ENCODE results near the gene GUCY2D.

DNA sequence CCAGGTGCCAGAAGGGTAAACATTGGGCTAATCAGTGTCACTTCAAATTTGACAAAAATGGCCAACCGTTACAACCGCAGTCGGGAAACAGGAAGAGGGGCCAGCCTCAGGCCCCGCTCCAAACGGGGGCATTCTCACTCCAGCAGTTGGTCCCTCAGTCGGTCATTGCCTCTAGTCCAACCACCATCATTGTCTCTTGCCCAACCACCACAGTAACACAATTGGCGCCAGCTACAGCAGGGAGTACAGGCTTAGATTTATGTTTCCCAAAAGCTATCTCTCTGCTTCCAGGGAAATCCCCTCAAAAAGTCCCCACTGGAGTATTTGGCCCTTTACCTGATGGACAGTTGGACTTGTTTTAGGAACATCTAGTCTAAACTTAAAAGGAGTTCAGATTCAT, 56.7 kb downstream of the GUCY2D start:
- TF ChIP-seq, protein P1, sequence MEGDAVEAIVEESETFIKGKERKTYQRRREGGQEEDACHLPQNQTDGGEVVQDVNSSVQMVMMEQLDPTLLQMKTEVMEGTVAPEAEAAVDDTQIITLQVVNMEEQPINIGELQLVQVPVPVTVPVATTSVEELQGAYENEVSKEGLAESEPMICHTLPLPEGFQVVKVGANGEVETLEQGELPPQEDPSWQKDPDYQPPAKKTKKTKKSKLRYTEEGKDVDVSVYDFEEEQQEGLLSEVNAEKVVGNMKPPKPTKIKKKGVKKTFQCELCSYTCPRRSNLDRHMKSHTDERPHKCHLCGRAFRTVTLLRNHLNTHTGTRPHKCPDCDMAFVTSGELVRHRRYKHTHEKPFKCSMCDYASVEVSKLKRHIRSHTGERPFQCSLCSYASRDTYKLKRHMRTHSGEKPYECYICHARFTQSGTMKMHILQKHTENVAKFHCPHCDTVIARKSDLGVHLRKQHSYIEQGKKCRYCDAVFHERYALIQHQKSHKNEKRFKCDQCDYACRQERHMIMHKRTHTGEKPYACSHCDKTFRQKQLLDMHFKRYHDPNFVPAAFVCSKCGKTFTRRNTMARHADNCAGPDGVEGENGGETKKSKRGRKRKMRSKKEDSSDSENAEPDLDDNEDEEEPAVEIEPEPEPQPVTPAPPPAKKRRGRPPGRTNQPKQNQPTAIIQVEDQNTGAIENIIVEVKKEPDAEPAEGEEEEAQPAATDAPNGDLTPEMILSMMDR (IDR thresholded peaks at IDR 0.05): no peak
- no peak for TF ChIP-seq POLR2A (IDR thresholded peaks at IDR 0.05)

Measured in thyroid gland (tissue), 4 donors.